Measurements from ENCODE around the gene SUPT4H1.

SUPT4H1 gene

DNA sequence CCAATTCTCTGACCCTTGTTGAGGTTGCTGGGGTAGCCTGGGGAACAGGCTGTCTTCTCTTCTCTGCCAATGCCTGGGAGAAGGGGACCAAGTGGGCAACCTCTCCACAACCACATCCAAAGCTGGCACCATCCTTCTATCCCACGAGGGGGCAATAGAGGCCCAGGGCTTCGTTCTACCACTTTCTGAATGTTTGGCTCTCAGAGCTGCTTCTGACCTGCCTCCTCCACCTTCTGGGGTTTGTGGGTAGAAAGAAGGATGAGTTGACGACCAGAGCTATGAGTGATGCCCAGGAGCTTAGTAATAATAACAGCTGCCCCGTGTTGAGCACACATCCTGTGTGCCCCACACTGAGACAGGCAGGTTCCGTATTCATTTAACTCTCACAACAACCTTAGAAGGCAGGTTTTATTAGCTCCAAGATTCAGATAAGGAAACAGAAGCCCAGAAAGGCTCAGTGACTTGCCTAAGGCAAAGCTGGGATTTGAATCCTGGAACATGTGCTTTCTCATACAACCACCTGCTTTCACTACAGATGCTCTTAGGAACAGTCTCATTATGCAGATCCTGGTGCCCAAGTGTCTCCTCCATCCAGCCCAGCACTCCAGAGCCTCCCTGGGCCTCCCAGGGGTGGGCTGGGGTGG lies 34.5 kb downstream of the SUPT4H1 start:
- TF ChIP-seq FOXP2 (optimal IDR thresholded peaks at IDR 0.05; ENCODE audit: borderline replicate concordance, extremely low read depth, extremely low read length, insufficient read depth) (no peak), TAF1 (IDR thresholded peaks at IDR 0.05; ENCODE audit: borderline replicate concordance, insufficient read depth, low read length) (no peak), SIN3A (IDR thresholded peaks at IDR 0.05; ENCODE audit: borderline replicate concordance, insufficient read depth, low read length) (no peak), POLR2AphosphoS5 (IDR thresholded peaks at IDR 0.05; ENCODE audit: low read depth, low read length) (no peak), REST (IDR thresholded peaks at IDR 0.05; ENCODE audit: insufficient read depth in 1 of 2, low read depth in 2 of 2, low read length in 2 of 2) (no peak)

DNA sequence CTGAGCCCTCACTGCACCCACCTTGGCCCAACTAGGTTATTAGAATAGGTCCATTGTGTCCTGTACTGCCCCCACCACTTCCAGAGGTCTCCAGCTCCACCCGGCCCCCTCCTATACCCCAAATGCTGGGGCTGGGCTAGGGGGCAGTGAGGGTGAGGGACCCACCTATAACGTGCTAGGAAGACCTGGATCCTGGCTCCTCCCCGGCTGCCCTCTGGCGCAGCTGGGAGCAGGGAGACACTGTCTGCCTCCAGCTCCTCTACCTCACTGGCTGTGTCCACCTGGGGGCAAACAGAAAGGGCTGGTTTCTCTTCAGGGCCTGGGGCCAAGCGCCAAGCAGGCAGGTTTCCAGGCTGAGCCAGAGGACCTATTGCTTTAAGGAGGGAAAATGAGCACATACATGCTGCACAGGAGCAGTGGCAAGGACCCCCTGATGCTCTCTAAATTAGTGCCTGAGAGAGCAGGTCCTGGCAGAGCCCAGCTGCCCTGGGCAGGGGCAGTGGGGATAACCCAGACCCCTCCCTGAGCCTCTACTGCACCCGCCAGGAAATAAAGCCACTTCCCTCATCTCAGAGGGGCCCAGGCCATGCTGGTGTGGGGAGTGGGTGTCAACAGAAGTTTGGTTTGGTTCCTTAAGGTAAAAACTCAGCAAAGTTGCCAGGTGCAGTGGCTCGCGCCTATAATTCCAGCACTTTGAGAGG lies 35.6 kb downstream of the SUPT4H1 start:
- no peak for TF ChIP-seq POLR2AphosphoS5 (IDR thresholded peaks at IDR 0.05; ENCODE audit: low read depth, low read length)
- no peak for TF ChIP-seq FOXP2 (optimal IDR thresholded peaks at IDR 0.05; ENCODE audit: borderline replicate concordance, extremely low read depth, extremely low read length, insufficient read depth)
- TF ChIP-seq REST (IDR thresholded peaks at IDR 0.05; ENCODE audit: insufficient read depth in 1 of 2, low read depth in 2 of 2, low read length in 2 of 2): no peak
- TF ChIP-seq SIN3A (IDR thresholded peaks at IDR 0.05; ENCODE audit: borderline replicate concordance, insufficient read depth, low read length): no peak
- no peak for TF ChIP-seq TAF1 (IDR thresholded peaks at IDR 0.05; ENCODE audit: borderline replicate concordance, insufficient read depth, low read length)

DNA sequence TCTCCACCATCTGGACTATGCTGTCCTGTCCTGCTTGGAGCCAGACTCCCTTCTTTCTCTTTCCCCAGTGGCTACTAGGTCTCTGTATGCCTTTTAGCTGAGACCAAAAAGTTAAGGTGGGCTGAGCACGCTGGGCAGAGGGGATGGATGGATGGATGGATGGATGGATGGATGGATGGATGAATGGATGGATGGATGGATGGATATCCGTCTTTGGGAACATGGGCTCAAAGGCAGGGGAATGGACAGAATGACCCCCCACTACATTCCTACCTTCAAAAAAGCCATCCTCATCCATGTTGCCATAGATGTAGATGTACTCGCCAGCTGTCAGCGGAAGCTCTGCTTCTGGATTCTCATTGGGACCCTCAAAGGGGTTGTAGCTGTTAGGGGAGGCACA lies 36.3 kb downstream of the SUPT4H1 start:
- TF ChIP-seq FOXP2 (optimal IDR thresholded peaks at IDR 0.05; ENCODE audit: borderline replicate concordance, extremely low read depth, extremely low read length, insufficient read depth) (no peak), REST (IDR thresholded peaks at IDR 0.05; ENCODE audit: insufficient read depth in 1 of 2, low read depth in 2 of 2, low read length in 2 of 2) (no peak), TAF1 (IDR thresholded peaks at IDR 0.05; ENCODE audit: borderline replicate concordance, insufficient read depth, low read length) (no peak), SIN3A (IDR thresholded peaks at IDR 0.05; ENCODE audit: borderline replicate concordance, insufficient read depth, low read length) (no peak), POLR2AphosphoS5 (IDR thresholded peaks at IDR 0.05; ENCODE audit: low read depth, low read length) (no peak)

GRCh38 chr17:58315281-58315711 lies 36.7 kb downstream of the SUPT4H1 start:
- TF ChIP-seq REST (IDR thresholded peaks at IDR 0.05; ENCODE audit: insufficient read depth in 1 of 2, low read depth in 2 of 2, low read length in 2 of 2) (no peak), TAF1 (IDR thresholded peaks at IDR 0.05; ENCODE audit: borderline replicate concordance, insufficient read depth, low read length) (no peak), POLR2AphosphoS5 (IDR thresholded peaks at IDR 0.05; ENCODE audit: low read depth, low read length) (no peak), SIN3A (IDR thresholded peaks at IDR 0.05; ENCODE audit: borderline replicate concordance, insufficient read depth, low read length) (no peak), FOXP2 (optimal IDR thresholded peaks at IDR 0.05; ENCODE audit: borderline replicate concordance, extremely low read depth, extremely low read length, insufficient read depth) (no peak)
